Measurements from ENCODE around the gene SPTLC2. TPM values are rescaled to one million over a fixed set of nuclear protein-coding genes. Genes with fewer than 3 reads are reported as not detected.
A peak's percentile ranks its signal among the peaks of the same experiment; 100 is the strongest.

The SPTLC2 gene
- total RNA-seq, 1 experiment from 2014 or later: 32.6 TPM

- no peaks in the 10 kb centered on the region for H4K20me1 ChIP-seq (ENCODE audit: control insufficient read depth, insufficient read depth, insufficient read length)
- peak overlapping the region; percentile 90 to 93 for H3K4me3 Mint-ChIP-seq
- no peak overlapping the region for H2BK120ac ChIP-seq (ENCODE audit: low read depth, low read length, poor library complexity, severe bottlenecking)
- peak overlapping the region; percentile 57 for H3K9ac ChIP-seq (ENCODE audit: extremely low read depth, insufficient read length, low read length)
- H4K8ac ChIP-seq (replicated peaks; ENCODE audit: insufficient read length, low read depth, low read length): no peak overlapping the region
- no peak overlapping the region for H2BK12ac ChIP-seq (ENCODE audit: insufficient read length, low read depth, low read length)
- H3K27me3 Mint-ChIP-seq (ENCODE audit: low read depth): no peaks in the 10 kb centered on the region
- no peak overlapping the region for H4K91ac ChIP-seq (ENCODE audit: insufficient read length, low read depth, low read length)
- H3K23ac ChIP-seq (ENCODE audit: insufficient read length, low read depth, low read length): no peak overlapping the region
- H2BK5ac ChIP-seq (ENCODE audit: insufficient read length, low read length): no peak overlapping the region
- H3K4me1 Mint-ChIP-seq: peaks cover 40 to 43% of the 10 kb centered on the region in 2 experiments
- no peak for TF ChIP-seq CTCF (conservative IDR thresholded peaks at IDR 0.05)
- WGBS (ENCODE audit: extremely low coverage, insufficient read length, low lambda C conversion rate): no CpG with 5 or more reads among the region's 16 CpGs
- H3K4me1 ChIP-seq (ENCODE audit: insufficient read depth, low read length): no peaks in the 10 kb centered on the region
- no peak for DNase-seq
- no peak overlapping the region for H2BK15ac ChIP-seq (ENCODE audit: low read depth, low read length)
- H3K4ac ChIP-seq (ENCODE audit: low read depth, low read length): no peak overlapping the region
- no peak overlapping the region for H3T11ph ChIP-seq (ENCODE audit: low read length)
- H3K27ac ChIP-seq (ENCODE audit: insufficient read length, low read depth, low read length): no peak overlapping the region
- H2BK20ac ChIP-seq (ENCODE audit: low read depth, low read length, poor library complexity, severe bottlenecking): no peak overlapping the region
- H3K4me2 ChIP-seq (ENCODE audit: insufficient read depth, insufficient read length, low read length): peak overlapping the region; percentile 95
- H3K23me2 ChIP-seq (ENCODE audit: insufficient read length, low read depth, low read length, poor library complexity, severe bottlenecking): peaks cover 6% of the 10 kb centered on the region
- H3K79me1 ChIP-seq (ENCODE audit: insufficient read depth, low read depth, low read length, poor library complexity, severe bottlenecking): peaks cover 3% of the 10 kb centered on the region
- no peak overlapping the region for H2AFZ ChIP-seq (ENCODE audit: low read length)
- no peak overlapping the region for H3K18ac ChIP-seq (ENCODE audit: insufficient read length, low read depth, low read length)
- H3K36me3 Mint-ChIP-seq (ENCODE audit: insufficient read depth in 1 of 3, low read depth in 3 of 3): peaks cover 0 to 7% (median 0%) of the 10 kb centered on the region in 3 experiments; a peak in 1 of 7 replicates
- no peak overlapping the region for H2AK5ac ChIP-seq (ENCODE audit: insufficient read length, low read length)
- H4K5ac ChIP-seq (ENCODE audit: insufficient read length, low read depth, low read length): no peak overlapping the region
- no peak overlapping the region for H3K56ac ChIP-seq (ENCODE audit: insufficient read length, low read depth, low read length)
- H3K9me3 ChIP-seq (ENCODE audit: control insufficient read depth, low read depth, low read length): no peaks in the 10 kb centered on the region
- no peaks in the 10 kb centered on the region for H3K27me3 ChIP-seq (ENCODE audit: insufficient read depth, low read length)
- H3K27ac Mint-ChIP-seq: peak overlapping the region in 2 of 3 experiments; percentile 55 to 82; a peak in 4 of 7 replicates
- H3K14ac ChIP-seq (ENCODE audit: insufficient read depth, low read length): no peak overlapping the region
- peaks cover 18% of the 10 kb centered on the region; the same call in 1 of the 2 replicates for H3K79me2 ChIP-seq (ENCODE audit: insufficient read depth, low read length)
- no peaks in the 10 kb centered on the region for H3K9me3 Mint-ChIP-seq
Measured at GRCh38 chr14:77615361-77616132, 890 bp downstream of the SPTLC2 start.
